GM12892 (cell line): Measurements from ENCODE around the gene SHANK2.

ENCODE experiments used
- DNase-seq: peaks from one replicate; pipeline ENCODE4 v3.0.0; 2011; ENCODE audit not compliant: insufficient read length
- FAIRE-seq: peaks from 2 replicates; lab custom pipeline; 2011; peaks lifted over from hg19 to GRCh38; lab: Jason Lieb, UNC
- POLR2A ChIP-seq: IDR thresholded peaks from 2 replicates; pipeline ENCODE4 v1.6.1; 2011; ENCODE audit warnings: low read depth, low read length, control low read depth
- POLR2AphosphoS5 ChIP-seq: IDR thresholded peaks from 2 replicates; pipeline ENCODE4 v1.6.1; 2011; ENCODE audit warnings: low read depth, low read length, control low read depth
- TAF1 ChIP-seq: IDR thresholded peaks from 2 replicates; pipeline ENCODE4 v1.6.1; 2011; ENCODE audit warnings: low read depth, mild to moderate bottlenecking, control low read depth, low read length, borderline replicate concordance

SHANK2 gene

GRCh38 chr11:71265559-71266092 is 13.2 kb upstream of the SHANK2 start:
- TF ChIP-seq POLR2A (no peak), POLR2AphosphoS5 (no peak), TAF1 (no peak)
- DNase-seq (no peak), FAIRE-seq (no peak)

GRCh38 chr11:71263386-71263785 is 11.0 kb upstream of the SHANK2 start:
- no peak for FAIRE-seq
- DNase-seq, result no peak
- no peak for TF ChIP-seq TAF1
- no peak for TF ChIP-seq POLR2A
- no peak for TF ChIP-seq POLR2AphosphoS5

DNA sequence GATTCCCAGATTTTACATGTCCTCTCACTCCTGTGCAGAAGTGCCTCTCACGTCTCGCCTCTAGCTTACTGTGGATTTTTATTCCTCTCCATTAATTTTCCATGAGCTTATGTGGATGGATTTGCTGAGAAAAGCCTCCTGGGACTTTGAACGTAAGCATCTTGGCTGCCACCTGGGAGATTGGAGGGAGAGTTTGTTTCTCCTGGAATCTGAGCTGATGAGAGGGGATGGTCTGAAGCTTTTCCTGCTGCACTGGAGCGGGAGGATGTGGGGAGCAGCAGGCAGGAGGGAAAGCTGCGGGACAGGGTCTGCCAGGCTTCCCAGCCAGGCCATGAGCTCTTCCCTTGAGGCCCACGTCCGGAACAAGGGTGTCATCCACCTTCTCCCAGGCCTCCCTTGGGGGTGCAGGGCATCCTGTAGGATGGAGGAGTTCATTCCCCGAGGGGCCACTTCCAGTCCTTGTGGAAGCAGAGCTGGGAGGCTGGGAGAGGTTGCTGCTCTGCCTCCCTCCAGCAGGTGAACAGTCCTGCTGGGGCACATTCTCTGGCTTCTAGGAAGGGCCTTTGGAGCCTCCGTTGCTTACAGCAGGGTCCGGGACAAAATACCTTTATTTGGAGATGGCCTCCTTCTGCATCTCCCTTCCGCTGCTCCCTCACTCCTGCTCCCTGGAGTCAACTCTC is 3.6 kb upstream of the SHANK2 start:
- DNase-seq (no peak), FAIRE-seq (no peak)
- TF ChIP-seq TAF1 (no peak), POLR2A (no peak), POLR2AphosphoS5 (no peak)

DNA sequence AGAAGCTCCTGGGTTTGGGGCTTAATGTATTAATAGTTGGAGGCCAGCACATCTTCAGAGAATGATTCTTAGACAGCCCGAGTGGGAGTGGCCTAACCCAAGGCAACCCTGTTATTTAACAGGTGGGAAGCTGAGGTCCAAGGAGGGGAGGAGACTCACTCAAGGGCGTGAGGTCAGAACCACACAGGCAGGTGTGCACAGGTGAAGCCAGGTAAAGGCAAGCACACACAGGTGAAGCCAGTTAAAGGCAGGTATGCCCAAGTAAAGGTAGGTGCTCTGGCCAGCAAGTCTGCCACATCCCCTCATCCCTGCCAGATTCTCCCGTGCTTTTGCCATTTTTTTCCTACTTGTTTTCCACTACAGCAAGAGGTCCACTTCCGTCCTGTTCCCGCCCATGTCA is 2.9 kb upstream of the SHANK2 start:
- no peak for TF ChIP-seq POLR2AphosphoS5
- TF ChIP-seq TAF1, result no peak
- TF ChIP-seq POLR2A, result no peak
- FAIRE-seq, result no peak
- no peak for DNase-seq

DNA sequence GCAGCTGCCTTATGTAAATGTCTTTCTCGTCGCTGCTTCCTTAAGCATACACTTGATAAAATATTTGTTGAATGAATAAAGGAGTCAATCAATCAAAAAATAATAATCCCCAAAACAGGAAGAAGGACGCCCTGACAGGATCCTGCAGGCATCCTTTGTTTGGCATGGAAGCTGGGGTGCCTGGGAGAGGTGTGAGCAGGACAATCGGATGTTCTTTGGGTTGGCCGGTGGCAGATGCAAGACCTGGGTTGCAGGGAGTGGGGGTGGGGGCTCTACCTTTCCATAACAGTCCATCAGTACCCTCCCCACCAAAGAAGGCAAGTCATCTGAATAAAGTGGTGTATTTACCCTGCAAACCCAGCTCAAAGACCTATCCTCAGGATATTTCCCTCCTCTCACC is 1.4 kb upstream of the SHANK2 start:
- FAIRE-seq (no peak), DNase-seq (no peak)
- no peak for TF ChIP-seq POLR2AphosphoS5
- TF ChIP-seq TAF1, result no peak
- TF ChIP-seq POLR2A, result no peak

DNA sequence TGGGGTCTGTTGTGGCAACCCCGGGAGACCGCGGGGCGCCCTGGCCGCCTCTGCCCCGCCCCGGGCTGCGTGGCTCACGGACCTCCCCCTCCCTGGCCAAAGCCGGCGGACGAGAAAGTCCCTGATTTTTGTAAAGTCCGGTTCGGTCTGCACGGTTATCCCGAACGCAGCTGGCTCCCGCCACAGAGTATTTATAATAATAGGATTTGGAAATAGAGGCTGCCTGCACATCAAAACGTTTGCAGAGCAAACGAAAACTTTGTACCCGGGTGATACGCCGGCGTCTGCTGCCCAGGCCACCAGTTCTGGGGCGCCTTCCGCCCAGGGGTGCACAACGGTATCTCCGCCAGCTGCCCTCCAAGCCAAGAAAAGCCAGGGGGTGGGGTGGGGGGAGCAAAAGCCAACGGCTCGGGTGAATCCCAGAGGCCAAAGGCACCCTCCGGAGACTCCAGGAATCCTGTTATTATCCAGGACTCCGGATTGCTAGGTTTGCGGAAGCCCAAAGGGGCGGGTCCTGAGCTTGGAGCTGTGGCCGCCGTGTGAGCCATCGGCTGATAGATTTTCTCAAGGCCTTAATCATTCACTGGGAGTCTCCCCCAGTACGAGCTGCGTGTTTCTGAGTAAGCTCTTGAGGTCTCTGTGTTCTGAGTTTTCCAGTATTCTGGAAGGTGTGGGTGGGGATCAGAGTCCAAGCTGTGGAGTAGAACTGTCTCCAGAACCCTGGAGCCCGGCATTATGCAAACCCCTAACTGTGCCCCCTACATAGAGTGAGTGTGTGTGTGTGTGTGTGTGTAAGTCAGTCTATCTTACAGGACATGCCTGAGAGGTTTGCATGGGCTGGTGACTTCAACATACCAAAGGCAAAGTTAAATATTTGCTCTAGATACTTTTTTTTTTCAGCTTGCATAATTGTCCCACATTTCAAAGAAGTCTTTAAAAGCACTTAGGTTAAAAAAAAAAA is 673 bp upstream of the SHANK2 start:
- TF ChIP-seq POLR2A, result no peak
- no peak for TF ChIP-seq TAF1
- TF ChIP-seq POLR2AphosphoS5, result no peak
- DNase-seq (no peak), FAIRE-seq (no peak)

DNA sequence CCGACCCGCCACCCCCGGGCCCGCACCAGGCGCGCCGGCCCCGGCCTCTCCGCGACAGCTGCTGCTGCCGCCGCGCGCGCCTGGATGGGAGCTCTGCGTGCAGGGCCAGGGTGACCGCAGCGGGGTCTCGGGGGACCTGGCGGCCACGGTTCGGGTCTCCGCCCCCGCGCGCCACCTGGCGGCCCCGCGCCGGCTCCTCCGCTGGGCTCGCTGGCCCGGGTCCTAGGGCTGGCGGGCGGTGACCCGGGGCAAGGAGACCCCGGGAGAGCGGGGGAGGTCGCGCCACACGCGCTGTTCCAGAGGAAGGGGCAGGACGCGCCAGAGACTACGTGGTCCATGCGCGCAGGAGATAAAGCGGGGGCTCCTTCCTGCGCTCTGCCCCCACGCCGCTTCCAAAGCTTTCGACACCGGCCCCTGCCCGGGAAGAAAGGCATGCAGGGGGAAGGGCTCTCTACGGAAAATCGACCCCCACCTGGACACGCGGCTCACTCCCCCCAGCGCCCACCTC is 562 bp downstream of the SHANK2 start:
- no peak for FAIRE-seq
- no peak for DNase-seq
- TF ChIP-seq TAF1 (no peak), POLR2AphosphoS5 (no peak), POLR2A (no peak)

GRCh38 chr11:71251151-71251721 is 1.1 kb downstream of the SHANK2 start:
- TF ChIP-seq TAF1 (no peak), POLR2AphosphoS5 (no peak), POLR2A (no peak)
- DNase-seq (no peak), FAIRE-seq (no peak)

DNA sequence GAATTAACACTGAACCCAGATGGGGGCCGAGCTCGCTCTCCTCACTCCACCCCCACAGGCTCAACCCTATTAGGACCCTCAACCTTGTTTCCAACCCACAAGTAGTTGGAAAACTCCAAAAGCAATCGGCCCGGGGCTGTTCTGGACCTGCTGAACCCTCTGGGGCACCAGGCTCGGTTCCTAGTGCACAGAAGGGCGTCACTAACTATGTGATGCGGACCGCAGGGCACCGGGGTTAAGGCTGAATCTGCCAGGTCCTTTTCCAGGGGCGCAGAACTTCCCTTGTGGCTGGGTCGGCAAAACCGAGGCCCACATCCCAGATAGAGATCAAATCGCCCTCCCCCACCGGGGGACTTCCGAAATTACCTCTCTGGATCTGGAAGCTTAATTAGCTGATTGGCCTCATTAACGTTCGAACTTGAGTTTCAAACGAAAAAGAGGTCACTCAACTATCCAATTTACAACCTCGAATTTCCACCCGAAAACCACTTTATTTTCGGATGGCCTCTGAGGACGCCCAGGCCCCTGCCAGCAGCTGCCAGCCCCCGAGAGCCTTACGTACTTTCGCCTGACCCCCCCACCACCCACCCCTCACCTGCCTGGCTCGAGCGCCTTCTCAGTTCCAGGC is 1.7 kb downstream of the SHANK2 start:
- TF ChIP-seq POLR2A (no peak), TAF1 (no peak), POLR2AphosphoS5 (no peak)
- no peak for FAIRE-seq
- DNase-seq, result no peak

GRCh38 chr11:71249301-71249700 is 3.1 kb downstream of the SHANK2 start:
- DNase-seq (no peak), FAIRE-seq (no peak)
- TF ChIP-seq TAF1 (no peak), POLR2AphosphoS5 (no peak), POLR2A (no peak)
